HepG2 (cell line): Measurements from ENCODE around the gene CCDC142. TPM values are rescaled to one million over a fixed set of nuclear protein-coding genes. Genes with fewer than 3 reads are reported as not detected.
A peak's percentile ranks its signal among the peaks of the same experiment; 100 is the strongest.

Experiments
- ATF4 ChIP-seq, 2 experiments: fragments of 450-650 bp in 1 of 2; sonication (generic) in 1 of 2; formaldehyde crosslinking; IDR thresholded peaks; 2 replicates each; pipeline versions ENCODE4 v1.5.0 to v1.8.0; 2020 to 2022; ENCODE audit warnings: mild to moderate bottlenecking in 1 of 2, missing genetic modification reagents in 1 of 2
- CHCHD3 ChIP-seq: sonication (generic); formaldehyde crosslinking; IDR thresholded peaks from 2 replicates; pipeline ENCODE4 v1.8.0; 2022; ENCODE audit warnings: mild to moderate bottlenecking, missing genetic modification reagents, moderate library complexity
- HNF4G ChIP-seq, 2 experiments: sonication (generic) in 1 of 2; formaldehyde crosslinking in 1 of 2; IDR thresholded peaks; 2 replicates each; pipeline versions ENCODE4 v1.4.0 to v1.6.1; 2011 to 2020; ENCODE audit warnings: borderline replicate concordance in 2 of 2, low read depth in 2 of 2, mild to moderate bottlenecking in 2 of 2, low read length in 1 of 2, missing genetic modification reagents in 1 of 2, moderate library complexity in 1 of 2
- HOXD1 ChIP-seq: sonication (generic); formaldehyde crosslinking; IDR thresholded peaks from 2 replicates; pipeline ENCODE4 v1.5.0; 2020; ENCODE audit warnings: missing genetic modification reagents
- ISX ChIP-seq: sonication (generic); formaldehyde crosslinking; conservative IDR thresholded peaks from 2 replicates; pipeline ENCODE4 v1.5.0; 2020; ENCODE audit warnings: missing genetic modification reagents
- LCORL ChIP-seq, 2 experiments: fragments of 450-650 bp in 1 of 2; sonication (generic) in 1 of 2; formaldehyde crosslinking in 1 of 2; IDR thresholded peaks; 2 replicates each; pipeline versions ENCODE4 v1.5.0 to v1.6.1; 2017 to 2020; ENCODE audit warnings: antibody characterized with exemption in 1 of 2, missing genetic modification reagents in 1 of 2
- MTA3 ChIP-seq: sonication (generic); formaldehyde crosslinking; IDR thresholded peaks from 2 replicates; pipeline ENCODE4 v1.4.0; 2020; ENCODE audit warnings: missing genetic modification reagents
- NKX3-1 ChIP-seq: sonication (generic); formaldehyde crosslinking; IDR thresholded peaks from 2 replicates; pipeline ENCODE4 v1.5.0; 2020; ENCODE audit warnings: missing genetic modification reagents
- PHB2 ChIP-seq: fragments of 450-650 bp; IDR thresholded peaks from 2 replicates; pipeline ENCODE4 v1.6.1; 2018; ENCODE audit not compliant: partially characterized antibody
- PHF21A ChIP-seq: sonication (generic); formaldehyde crosslinking; IDR thresholded peaks from 2 replicates; pipeline ENCODE4 v1.5.0; 2020; ENCODE audit warnings: mild to moderate bottlenecking, missing genetic modification reagents
- POLR2AphosphoS5 ChIP-seq: IDR thresholded peaks from 2 replicates; pipeline ENCODE4 v1.6.1; 2012; ENCODE audit warnings: low read depth, low read length
- SP1 ChIP-seq, 2 experiments: fragments of 450-650 bp in 1 of 2; sonication (generic) in 1 of 2; formaldehyde crosslinking in 1 of 2; IDR thresholded peaks; 2 replicates each; pipeline versions ENCODE4 v1.4.0 to v1.6.1; 2016 to 2020; ENCODE audit warnings: missing genetic modification reagents in 1 of 2
- TCF7L2 ChIP-seq: IDR thresholded peaks from 2 replicates; pipeline ENCODE4 v1.6.1; 2011; ENCODE audit warnings: mild to moderate bottlenecking, low read depth, low read length, moderate library complexity
- TGIF2 ChIP-seq: IDR thresholded peaks from 2 replicates; pipeline ENCODE4 v1.6.1; 2016; ENCODE audit warnings: control low read depth, missing compliant biosample characterization
- ZFP90 ChIP-seq: sonication (generic); formaldehyde crosslinking; IDR thresholded peaks from 2 replicates; pipeline ENCODE4 v1.8.0; 2022; ENCODE audit warnings: missing genetic modification reagents, mild to moderate bottlenecking, inconsistent platforms, borderline replicate concordance
- ZMAT3 ChIP-seq: sonication (generic); formaldehyde crosslinking; conservative IDR thresholded peaks from 2 replicates; pipeline ENCODE4 v1.7.0; 2021; ENCODE audit warnings: missing genetic modification reagents
- ZNF292 ChIP-seq: sonication (generic); formaldehyde crosslinking; IDR thresholded peaks from 2 replicates; pipeline ENCODE4 v1.8.1; 2022; ENCODE audit warnings: mild to moderate bottlenecking, low read depth, missing genetic modification reagents, borderline replicate concordance
- ZNF350 ChIP-seq: sonication (generic); formaldehyde crosslinking; IDR thresholded peaks from 2 replicates; pipeline ENCODE4 v1.4.0; 2020; ENCODE audit warnings: mild to moderate bottlenecking, low read depth, missing genetic modification reagents, borderline replicate concordance
- ZNF451 ChIP-seq: sonication (generic); formaldehyde crosslinking; IDR thresholded peaks from 2 replicates; pipeline ENCODE4 v1.5.0; 2020; ENCODE audit warnings: mild to moderate bottlenecking, missing genetic modification reagents
- polyA plus RNA-seq, 8 experiments: library from polyadenylated mRNA; depleted of rRNA in 3 of 8; stranded (reverse) in 7 of 8; unstranded in 1 of 8; fragments of >200 nt; fragmentation: Illumina TruSeq in 4 of 8; extraction: Trizol in 4 of 8; gene quantifications; 2 replicates each; pipeline versions ENCODE4 v1.2.1 to v1.2.3, GENCODE V29; 2011 to 2016; ENCODE audit warnings: low read depth in 4 of 8, missing spikeins in 1 of 8, mixed read lengths in 1 of 8; ENCODE audit not compliant: insufficient read depth in 1 of 8
- total RNA-seq, 5 experiments: library from RNA; depleted of rRNA; stranded (reverse); fragments of >200 nt; fragmentation: Illumina TruSeq; extraction: Trizol; gene quantifications; 2 replicates each; pipeline ENCODE4 v1.2.3, GENCODE V29; 2016; ENCODE audit warnings: low read depth in 1 of 5
- TF ChIP-seq, protein P1 (sequence below): fragments of 450-650 bp; IDR thresholded peaks from 2 replicates; pipeline ENCODE4 v1.6.1; 2017
- TF ChIP-seq, protein P2 (sequence below): sonication (generic); formaldehyde crosslinking; IDR thresholded peaks from 2 replicates; pipeline ENCODE4 v1.4.0; 2020; ENCODE audit warnings: missing genetic modification reagents, low read depth, mild to moderate bottlenecking, borderline replicate concordance

CCDC142 gene
- total and polyA plus RNA-seq, 2 of the 13 experiments (the other 11 are each of a cell fraction or from before 2014, with no cell fraction given) = 14.7 to 30.4 TPM

GRCh38 chr2:74440378-74441169 lies 42.2 kb downstream of the CCDC142 start (continued):
- TF ChIP-seq POLR2AphosphoS5 = peak; percentile 83; the same call in 1 of the 2 replicates
- no peak for TF ChIP-seq PHB2
- 0 out of 2 replicates have a peak, but pooled peaks have one; percentile 9 for TF ChIP-seq SP1 (IDR thresholded peaks at IDR 0.05)
- peak; percentile 73 for TF ChIP-seq SP1 (CRISPR knock-in tag; IDR thresholded peaks at IDR 0.05)
- TF ChIP-seq ZFP90 (CRISPR knock-in tag) = peak; percentile 15; the same call in 1 of the 2 replicates
- TF ChIP-seq ZNF451 (CRISPR knock-in tag) = peak; percentile 80; the same call in 1 of the 2 replicates
- TF ChIP-seq LCORL (IDR thresholded peaks at IDR 0.05) = peak; percentile 71
- peak; percentile 95 for TF ChIP-seq LCORL (CRISPR knock-in tag; IDR thresholded peaks at IDR 0.05)
- TF ChIP-seq ZNF292 (CRISPR knock-in tag) = peak; percentile 56; the same call in 1 of the 2 replicates
- TF ChIP-seq CHCHD3 = peak; percentile 65; the same call in 1 of the 2 replicates
- peak in 1 of 2 experiments; percentile 56; a peak in 2 of 4 replicates for TF ChIP-seq ATF4 (CRISPR knock-in tag; IDR thresholded peaks at IDR 0.05)
- peak; percentile 89 for TF ChIP-seq NKX3-1 (CRISPR knock-in tag)
- TF ChIP-seq ZMAT3 (CRISPR knock-in tag) = peak; percentile 92
- TF ChIP-seq ZNF350 (CRISPR knock-in tag) = peak; percentile 84
- TF ChIP-seq ISX = no peak; the same call in 1 of the 2 replicates
- TF ChIP-seq, protein P1, sequence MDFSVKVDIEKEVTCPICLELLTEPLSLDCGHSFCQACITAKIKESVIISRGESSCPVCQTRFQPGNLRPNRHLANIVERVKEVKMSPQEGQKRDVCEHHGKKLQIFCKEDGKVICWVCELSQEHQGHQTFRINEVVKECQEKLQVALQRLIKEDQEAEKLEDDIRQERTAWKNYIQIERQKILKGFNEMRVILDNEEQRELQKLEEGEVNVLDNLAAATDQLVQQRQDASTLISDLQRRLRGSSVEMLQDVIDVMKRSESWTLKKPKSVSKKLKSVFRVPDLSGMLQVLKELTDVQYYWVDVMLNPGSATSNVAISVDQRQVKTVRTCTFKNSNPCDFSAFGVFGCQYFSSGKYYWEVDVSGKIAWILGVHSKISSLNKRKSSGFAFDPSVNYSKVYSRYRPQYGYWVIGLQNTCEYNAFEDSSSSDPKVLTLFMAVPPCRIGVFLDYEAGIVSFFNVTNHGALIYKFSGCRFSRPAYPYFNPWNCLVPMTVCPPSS = no peak
- TF ChIP-seq TGIF2 = peak; percentile 27; the same call in 1 of the 2 replicates
- peak; percentile 36; the same call in 1 of the 2 replicates for TF ChIP-seq HNF4G (IDR thresholded peaks at IDR 0.05; ENCODE audit: borderline replicate concordance, low read depth, low read length)
- peak; percentile 61; the same call in 1 of the 2 replicates for TF ChIP-seq HNF4G (CRISPR knock-in tag; IDR thresholded peaks at IDR 0.05; ENCODE audit: borderline replicate concordance, low read depth)
- no peak for TF ChIP-seq MTA3 (CRISPR knock-in tag)
- no peak for TF ChIP-seq TCF7L2
- TF ChIP-seq PHF21A = peak; percentile 95
- TF ChIP-seq, protein P2, sequence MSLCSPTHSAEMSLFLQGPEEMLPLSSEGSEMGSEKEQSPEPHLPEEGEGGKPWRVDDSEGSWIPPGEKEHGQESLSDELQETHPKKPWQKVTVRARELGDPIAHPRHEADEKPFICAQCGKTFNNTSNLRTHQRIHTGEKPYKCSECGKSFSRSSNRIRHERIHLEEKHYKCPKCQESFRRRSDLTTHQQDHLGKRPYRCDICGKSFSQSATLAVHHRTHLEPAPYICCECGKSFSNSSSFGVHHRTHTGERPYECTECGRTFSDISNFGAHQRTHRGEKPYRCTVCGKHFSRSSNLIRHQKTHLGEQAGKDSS (CRISPR knock-in tag) = peak; percentile 95
- 0 out of 2 replicates have a peak, but pooled peaks have one; percentile 28 for TF ChIP-seq HOXD1 (CRISPR knock-in tag)
